SHP77 (cell line): ENCODE data around the gene PIK3CG.
"Not testable (repeated sequence)": the region's sequence is repeated elsewhere in the genome, so short reads cannot be mapped to it uniquely, and the experiment has no call there.

Experiments
- DNase-seq, 2 experiments: peaks; one replicate each; lab custom pipeline; 2025; lab: John Stamatoyannopoulos, UW

The PIK3CG gene

DNA sequence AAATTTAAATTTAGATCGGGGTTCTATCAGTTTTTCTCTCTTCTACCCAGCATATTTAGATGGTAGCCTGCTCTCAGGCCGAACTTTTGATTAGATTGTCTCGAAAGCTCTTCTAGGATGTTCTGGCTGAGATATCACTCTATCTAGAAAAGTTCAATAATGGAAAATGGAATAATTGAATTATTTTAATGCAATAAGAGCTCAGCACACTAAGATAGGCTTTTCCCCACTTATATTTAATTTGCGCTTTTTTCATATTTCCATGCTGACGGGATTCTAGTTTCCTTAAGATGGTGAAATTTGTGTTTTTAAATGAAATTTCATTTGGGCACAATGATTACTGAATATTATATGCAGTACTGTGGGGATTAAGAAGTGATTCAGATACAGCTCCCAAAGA, 73.7 kb downstream of the PIK3CG start:
- DNase-seq, result no peak

DNA sequence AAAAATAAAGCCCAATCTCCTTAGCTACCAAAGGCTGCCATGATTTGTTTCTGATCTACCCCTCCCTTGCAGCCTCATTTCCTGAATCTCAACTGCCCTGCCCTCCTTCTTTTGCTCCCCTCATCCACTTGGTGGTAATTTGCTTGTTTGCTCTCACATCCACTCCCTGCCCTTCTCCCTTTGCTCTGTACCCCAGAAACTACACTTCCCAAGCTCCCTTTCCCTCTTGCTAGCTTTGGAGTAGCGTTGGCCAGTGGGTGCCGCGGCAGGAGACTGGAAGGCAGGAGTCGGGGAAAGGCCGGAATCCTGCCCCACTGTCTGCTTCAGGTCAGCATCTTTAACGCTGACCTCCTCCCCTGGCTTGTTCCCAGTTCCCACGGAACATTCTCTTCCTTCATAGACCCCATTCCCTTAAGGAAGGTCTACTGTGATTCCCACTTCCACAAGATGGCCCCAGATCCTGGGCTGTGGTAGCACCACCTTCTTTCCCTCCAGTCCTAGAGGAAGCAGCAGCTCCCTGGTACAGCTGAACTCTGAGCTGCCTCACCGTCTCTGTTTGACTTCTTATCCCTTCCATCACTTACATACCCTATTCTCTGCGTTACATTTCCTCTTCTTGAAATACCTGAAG, 79.1 kb downstream of the PIK3CG start:
- DNase-seq, result no peak

DNA sequence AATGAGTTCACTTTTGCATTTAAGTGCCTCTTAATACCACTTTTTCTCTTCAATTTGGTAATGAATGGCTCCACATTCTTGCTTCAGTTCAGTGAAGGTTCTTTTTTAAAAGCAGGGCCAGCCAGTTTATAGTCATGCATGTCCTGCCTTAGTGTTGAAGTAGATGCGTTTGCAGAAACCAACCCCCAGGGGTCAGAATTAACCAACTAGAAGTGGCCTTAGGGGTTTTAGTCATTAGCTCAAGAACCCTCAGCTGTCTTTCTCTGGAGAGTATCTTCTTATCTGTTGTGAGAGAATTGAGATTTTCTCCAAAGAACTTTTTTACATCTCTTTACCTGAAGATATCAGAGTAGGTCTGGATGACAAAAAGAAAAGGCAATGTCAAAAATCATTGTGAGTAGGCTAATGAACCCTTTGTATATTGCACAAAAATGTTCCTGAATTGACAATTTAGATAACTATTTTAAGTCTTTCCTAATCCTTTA, 82.2 kb downstream of the PIK3CG start:
- peak; percentile 19 to 39 for DNase-seq

DNA sequence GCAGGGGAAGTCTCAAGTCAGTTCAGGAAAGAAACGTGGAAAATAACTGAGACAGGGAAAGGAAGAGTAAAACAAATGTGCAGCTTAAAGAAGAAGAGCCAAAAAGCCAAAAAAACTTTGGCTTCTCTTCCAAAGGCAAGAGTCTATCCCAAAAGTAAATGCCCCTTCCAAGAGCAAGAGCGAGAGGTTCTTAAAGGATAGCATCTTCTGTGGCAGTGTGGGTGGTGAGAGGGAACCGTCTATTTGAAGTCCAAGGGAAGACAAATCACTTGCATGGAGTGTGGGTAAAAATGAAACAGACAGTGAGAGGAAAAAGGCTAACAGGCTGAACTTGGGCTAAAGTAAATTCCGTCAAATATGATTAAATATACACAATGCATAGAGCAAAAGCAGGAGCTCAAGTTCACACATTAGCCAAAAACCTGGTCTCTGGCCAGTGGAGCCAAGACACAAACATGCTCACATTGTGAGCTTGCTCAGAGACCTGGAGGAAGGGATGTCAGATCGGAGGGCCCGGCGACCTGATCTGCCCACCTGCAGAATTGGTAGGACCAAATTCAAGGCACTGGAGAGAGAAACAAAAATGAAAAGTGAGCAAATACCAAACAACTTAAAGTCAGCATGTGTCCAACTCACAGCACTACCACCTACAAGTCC, 87.0 kb downstream of the PIK3CG start:
- DNase-seq, result no peak

DNA sequence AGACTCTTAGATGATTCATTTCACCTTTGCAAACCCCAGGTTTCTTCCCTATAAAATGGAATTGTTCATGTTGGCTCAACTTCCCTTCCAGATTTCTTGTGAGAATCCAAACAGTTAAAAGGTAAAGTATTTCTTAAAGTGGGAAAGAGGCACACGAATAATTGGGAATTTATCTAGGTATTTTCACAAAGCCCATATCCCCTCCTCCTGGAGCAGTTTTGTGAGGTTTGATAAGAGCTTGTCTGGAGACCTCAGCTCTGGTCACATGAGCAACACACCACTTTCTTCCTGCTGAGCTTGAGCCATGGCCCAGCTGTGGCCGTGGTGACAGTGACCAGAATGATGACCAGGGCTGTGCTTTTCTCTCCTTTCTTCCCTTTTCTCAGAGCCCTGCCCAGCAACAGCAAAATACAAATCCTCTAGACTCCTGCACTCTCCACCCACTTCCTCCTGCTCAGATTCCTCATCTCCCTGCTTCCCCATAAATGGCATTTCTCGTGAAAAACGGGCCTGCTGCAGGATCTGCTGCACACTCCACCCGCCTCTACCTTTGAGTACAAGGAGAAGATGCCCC, 87.7 kb downstream of the PIK3CG start:
- no peak for DNase-seq

DNA sequence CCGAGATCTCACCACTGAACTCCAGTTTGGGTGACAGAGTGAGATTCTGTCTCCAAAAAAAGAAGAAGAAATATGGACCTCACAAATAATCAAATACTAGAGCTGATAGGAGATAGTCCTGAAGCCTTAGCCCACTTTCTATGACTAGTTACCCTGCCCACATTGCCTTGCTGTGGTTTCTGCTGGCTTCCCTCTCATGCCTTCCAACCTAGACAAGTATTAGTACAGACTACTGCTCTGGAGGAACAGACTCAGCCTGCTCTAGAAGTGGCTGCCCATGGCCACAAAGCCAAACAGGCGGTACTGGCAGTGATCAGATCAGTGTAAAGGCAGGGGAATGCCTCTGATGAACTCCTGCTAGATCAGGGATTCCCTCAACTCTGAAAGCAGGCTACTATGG, 89.8 kb downstream of the PIK3CG start:
- DNase-seq, result no peak

DNA sequence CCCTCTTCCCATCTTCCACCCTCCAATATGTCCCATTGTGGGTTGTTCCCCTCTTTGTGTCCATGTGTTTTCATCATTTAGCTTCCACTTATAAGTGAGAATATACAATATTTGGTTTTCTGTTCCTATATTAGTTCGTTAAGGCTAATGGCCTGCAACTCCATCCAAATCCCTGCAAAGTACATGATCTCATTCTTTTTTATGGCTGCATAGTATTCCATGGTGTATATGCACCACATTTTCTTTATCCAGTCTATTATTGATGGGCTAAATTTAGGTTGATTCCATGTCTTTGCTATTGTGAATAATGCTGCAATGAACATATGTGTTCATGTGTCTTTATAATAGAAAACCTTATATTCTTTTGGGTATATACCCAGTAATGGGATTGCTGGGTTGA, 90.8 kb downstream of the PIK3CG start:
- not testable (repeated sequence) for DNase-seq
